ENCODE results near the gene CTNNBL1.

CTNNBL1 gene

GRCh38 chr20:37693635-37694626 lies at the start of gene CTNNBL1:
Gene CTNNBL1, plus strand, starts transcription at chr20:37694030. Its CDS starts 93 bp downstream, at chr20:37694123.
- H3K9ac ChIP-seq: peak within 1 kb of the TSS; percentile 50; the same call in 1 of the 2 replicates
- H3K4me1 ChIP-seq (ENCODE audit: low read depth, poor library complexity, severe bottlenecking): peaks cover 24% of the 10 kb centered on the region
- no peak within 1 kb of the TSS for H3K27ac ChIP-seq
- no peaks in the 10 kb centered on the region for H3K36me3 ChIP-seq (ENCODE audit: insufficient read depth)
- peak within 1 kb of the TSS; percentile 42 for H3K4me3 ChIP-seq (IDR thresholded peaks at IDR 0.05; ENCODE audit: insufficient read depth, low read depth, low read length)
- H3K79me2 ChIP-seq (ENCODE audit: insufficient read depth, low read depth): peaks cover 27% of the 10 kb centered on the region
- TF ChIP-seq CTCF (conservative IDR thresholded peaks at IDR 0.05; ENCODE audit: low read depth, low read length): no peak
- no peaks in the 10 kb centered on the region for H4K20me1 ChIP-seq (ENCODE audit: insufficient read depth)
- H3K4me2 ChIP-seq: peak within 1 kb of the TSS; percentile 95
- H3K27me3 ChIP-seq (ENCODE audit: insufficient read depth, low read depth): no peaks in the 10 kb centered on the region
- peak within 1 kb of the TSS; percentile 86 for H2AFZ ChIP-seq (ENCODE audit: low read depth)

- no peak for TF ChIP-seq CTCF (conservative IDR thresholded peaks at IDR 0.05; ENCODE audit: low read depth, low read length)
- H3K27me3 ChIP-seq (ENCODE audit: insufficient read depth, low read depth): no peaks in the 10 kb centered on the region
- H3K4me2 ChIP-seq: no peak overlapping the region
- no peak overlapping the region for H3K4me3 ChIP-seq (IDR thresholded peaks at IDR 0.05; ENCODE audit: insufficient read depth, low read depth, low read length)
- no peak overlapping the region for H3K9ac ChIP-seq
- H3K27ac ChIP-seq: no peak overlapping the region
- H3K36me3 ChIP-seq (ENCODE audit: insufficient read depth): no peaks in the 10 kb centered on the region
- H3K4me1 ChIP-seq (ENCODE audit: low read depth, poor library complexity, severe bottlenecking): no peaks in the 10 kb centered on the region
- H2AFZ ChIP-seq (ENCODE audit: low read depth): no peak overlapping the region
- H4K20me1 ChIP-seq (ENCODE audit: insufficient read depth): no peaks in the 10 kb centered on the region
- no peaks in the 10 kb centered on the region for H3K79me2 ChIP-seq (ENCODE audit: insufficient read depth, low read depth)
Measured at GRCh38 chr20:37644605-37645004, 49.2 kb upstream of the CTNNBL1 start.

GRCh38 chr20:37647946-37648345 lies 45.9 kb upstream of the CTNNBL1 start:
- no peak overlapping the region for H3K4me3 ChIP-seq (IDR thresholded peaks at IDR 0.05; ENCODE audit: insufficient read depth, low read depth, low read length)
- H3K79me2 ChIP-seq (ENCODE audit: insufficient read depth, low read depth): no peaks in the 10 kb centered on the region
- no peaks in the 10 kb centered on the region for H4K20me1 ChIP-seq (ENCODE audit: insufficient read depth)
- H3K9ac ChIP-seq: no peak overlapping the region
- H3K27ac ChIP-seq: no peak overlapping the region
- no peaks in the 10 kb centered on the region for H3K4me1 ChIP-seq (ENCODE audit: low read depth, poor library complexity, severe bottlenecking)
- H2AFZ ChIP-seq (ENCODE audit: low read depth): no peak overlapping the region
- TF ChIP-seq CTCF (conservative IDR thresholded peaks at IDR 0.05; ENCODE audit: low read depth, low read length): no peak
- no peaks in the 10 kb centered on the region for H3K27me3 ChIP-seq (ENCODE audit: insufficient read depth, low read depth)
- H3K4me2 ChIP-seq: no peak overlapping the region
- H3K36me3 ChIP-seq (ENCODE audit: insufficient read depth): no peaks in the 10 kb centered on the region

- Histone ChIP-seq H3K27ac (no peak overlapping the region), H3K4me2 (no peak overlapping the region), H3K9ac (no peak overlapping the region), H3K4me3 (IDR thresholded peaks at IDR 0.05; ENCODE audit: insufficient read depth, low read depth, low read length) (no peak overlapping the region), H4K20me1 (ENCODE audit: insufficient read depth) (no peaks in the 10 kb centered on the region), H3K36me3 (ENCODE audit: insufficient read depth) (no peaks in the 10 kb centered on the region), H3K4me1 (ENCODE audit: low read depth, poor library complexity, severe bottlenecking) (no peaks in the 10 kb centered on the region), H3K79me2 (ENCODE audit: insufficient read depth, low read depth) (no peaks in the 10 kb centered on the region), H3K27me3 (ENCODE audit: insufficient read depth, low read depth) (no peaks in the 10 kb centered on the region), H2AFZ (ENCODE audit: low read depth) (no peak overlapping the region)
- no peak for TF ChIP-seq CTCF (conservative IDR thresholded peaks at IDR 0.05; ENCODE audit: low read depth, low read length)
Measured at GRCh38 chr20:37649017-37649416, 44.8 kb upstream of the CTNNBL1 start.
